GM19193 (cell line): ENCODE results near the gene SNRNP25.

ENCODE experiments used
- POLR2A ChIP-seq: IDR thresholded peaks from 4 replicates; pipeline ENCODE4 v1.6.1; 2011; ENCODE audit not compliant: insufficient read depth, insufficient read length; ENCODE audit errors: extremely low read depth

Gene SNRNP25

DNA sequence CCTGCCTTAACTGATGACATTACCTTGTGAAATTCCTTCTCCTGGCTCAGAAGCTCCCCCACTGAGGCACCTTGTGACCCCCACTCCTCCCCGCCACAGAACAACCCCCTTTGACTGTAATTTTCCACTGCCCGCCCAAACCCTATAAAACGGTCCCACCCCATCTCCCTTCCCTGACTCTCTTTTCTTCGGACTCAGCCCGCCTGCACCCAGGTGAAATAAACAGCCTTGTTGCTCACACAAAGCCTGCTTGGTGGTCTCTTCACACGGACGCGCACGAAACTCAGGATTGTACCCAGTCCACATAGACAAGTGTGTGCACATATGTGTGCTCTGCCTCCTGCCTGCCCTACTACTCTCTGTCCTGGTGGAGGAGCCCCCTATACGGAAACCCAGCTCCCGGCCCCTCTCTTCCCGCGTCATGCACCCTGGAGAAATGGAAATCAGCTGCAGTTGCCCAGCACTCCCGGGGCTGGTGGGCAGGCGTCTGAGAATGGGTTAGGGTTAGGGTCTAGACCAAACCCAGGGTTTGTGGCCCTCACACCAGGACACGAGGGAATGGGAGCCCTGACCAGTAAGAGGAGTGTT lies 21.2 kb downstream of the SNRNP25 start:
- TF ChIP-seq POLR2A, result no peak

DNA sequence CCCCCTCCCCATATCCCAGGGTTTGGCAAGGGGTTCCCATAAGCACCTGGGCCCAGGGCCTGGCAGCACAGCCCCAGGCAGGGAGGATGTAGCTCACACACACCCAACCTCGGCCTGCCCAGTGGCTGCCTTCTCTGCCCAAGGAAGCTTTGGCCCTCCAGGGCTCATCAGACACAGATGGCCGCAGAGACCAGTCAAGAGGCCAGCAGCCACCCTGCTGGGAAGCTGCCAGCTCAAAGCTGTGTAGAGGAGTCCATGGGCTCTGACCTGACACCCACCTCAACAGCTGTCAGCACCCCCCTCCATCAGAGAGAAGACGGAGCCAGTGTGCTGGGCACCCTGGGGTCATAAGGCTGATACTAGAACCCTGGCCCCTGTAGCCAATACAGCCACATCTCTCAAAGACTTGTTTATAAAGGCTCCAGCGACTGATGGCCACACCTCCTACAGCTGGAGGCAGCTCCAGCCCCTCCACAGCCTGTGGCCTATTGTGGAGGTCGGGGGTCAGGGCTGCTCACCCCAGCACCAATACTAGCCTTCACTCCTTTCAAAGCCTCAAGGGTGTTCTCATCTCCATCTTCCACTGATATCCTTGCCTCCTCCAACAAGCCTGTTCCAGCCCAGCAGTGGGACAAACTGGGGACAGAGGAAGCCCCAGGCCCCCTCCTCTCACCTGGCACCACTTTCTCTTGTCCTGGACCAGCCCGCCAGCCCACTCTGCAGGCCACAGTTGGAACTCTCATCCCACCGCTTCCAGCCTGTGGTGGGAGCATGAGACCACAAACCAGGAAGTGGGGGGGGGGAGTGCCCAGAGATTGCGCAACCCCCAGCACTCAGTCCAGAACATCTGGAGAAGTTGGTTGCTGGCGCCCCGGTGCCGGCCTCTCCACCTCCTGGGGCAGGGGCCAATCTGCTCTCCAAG lies 22.2 kb downstream of the SNRNP25 start:
- no peak for TF ChIP-seq POLR2A

- no peak for TF ChIP-seq POLR2A
Observed at GRCh38 chr16:76535-77272, 23.1 kb downstream of the SNRNP25 start.

DNA sequence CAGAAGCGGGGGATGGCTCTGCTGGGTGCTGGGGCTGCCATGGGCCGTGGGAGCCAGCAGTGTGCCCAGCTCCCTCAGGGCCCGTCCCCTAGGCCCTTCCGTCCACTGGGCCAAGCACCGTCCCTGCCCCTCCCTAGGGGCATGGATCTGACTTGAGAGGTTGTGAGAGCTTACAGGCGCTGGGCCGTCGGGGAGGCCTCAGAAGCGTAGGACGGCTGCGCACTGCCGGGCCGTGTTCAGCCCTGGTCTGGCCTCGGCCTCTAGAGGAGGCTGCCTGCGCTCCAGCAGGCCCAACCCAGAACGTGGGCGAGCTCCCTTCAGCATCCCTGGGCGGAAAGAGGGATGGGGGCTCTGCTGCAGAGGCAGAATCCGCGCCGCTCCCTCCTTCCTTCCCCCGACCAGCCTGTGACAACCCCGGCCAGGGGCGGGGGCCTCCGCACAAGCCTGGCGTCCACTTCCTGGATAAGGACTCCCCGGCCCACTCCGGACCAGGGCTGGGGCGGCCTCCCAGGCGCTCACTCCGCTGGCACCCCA lies 23.7 kb downstream of the SNRNP25 start:
- TF ChIP-seq POLR2A, result no peak

- peak; percentile 84 for TF ChIP-seq POLR2A
Observed at GRCh38 chr16:77807-78443, 24.3 kb downstream of the SNRNP25 start, which contains the start of gene MPG. TSS of gene MPG (plus strand) at chr16:78225. CDS start at chr16:78310, 85 bp downstream.

- no peak for TF ChIP-seq POLR2A
Observed at GRCh38 chr16:78444-79150, 25.0 kb downstream of the SNRNP25 start.

DNA sequence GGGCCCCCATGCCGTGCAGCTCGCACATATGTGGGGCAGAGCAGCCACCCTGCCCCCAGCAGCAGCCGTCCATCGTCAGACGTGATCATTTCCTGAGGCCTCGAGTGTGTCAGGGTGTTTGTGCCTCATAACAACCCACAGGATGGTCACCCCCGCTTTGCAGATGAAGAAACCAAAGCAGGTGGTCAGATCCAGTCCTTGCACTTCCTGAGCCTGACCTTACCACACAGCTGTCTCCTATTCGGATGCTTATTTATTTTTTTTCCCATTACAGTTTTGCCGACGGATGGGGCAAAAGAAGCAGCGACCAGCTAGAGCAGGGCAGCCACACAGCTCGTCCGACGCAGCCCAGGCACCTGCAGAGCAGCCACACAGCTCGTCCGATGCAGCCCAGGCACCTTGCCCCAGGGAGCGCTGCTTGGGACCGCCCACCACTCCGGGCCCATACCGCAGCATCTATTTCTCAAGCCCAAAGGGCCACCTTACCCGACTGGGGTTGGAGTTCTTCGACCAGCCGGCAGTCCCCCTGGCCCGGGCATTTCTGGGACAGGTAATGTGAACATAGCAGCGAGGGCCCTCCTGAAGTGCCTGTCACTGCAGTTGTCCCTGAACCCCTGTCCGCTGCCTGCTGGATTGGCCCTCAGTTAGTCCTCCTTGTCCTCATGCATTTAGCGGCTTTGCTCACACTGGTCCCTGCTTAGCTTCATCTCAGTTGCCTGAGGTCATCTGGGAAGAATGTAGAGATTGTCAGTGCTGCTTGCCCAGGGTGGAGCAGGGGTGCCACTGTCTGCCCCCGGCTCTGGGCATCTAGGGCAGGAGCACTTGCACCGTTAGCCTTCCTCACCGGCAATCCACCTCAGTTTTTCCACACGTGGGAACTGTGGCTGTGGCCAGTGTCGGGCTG lies 25.8 kb downstream of the SNRNP25 start:
- TF ChIP-seq POLR2A, result no peak

DNA sequence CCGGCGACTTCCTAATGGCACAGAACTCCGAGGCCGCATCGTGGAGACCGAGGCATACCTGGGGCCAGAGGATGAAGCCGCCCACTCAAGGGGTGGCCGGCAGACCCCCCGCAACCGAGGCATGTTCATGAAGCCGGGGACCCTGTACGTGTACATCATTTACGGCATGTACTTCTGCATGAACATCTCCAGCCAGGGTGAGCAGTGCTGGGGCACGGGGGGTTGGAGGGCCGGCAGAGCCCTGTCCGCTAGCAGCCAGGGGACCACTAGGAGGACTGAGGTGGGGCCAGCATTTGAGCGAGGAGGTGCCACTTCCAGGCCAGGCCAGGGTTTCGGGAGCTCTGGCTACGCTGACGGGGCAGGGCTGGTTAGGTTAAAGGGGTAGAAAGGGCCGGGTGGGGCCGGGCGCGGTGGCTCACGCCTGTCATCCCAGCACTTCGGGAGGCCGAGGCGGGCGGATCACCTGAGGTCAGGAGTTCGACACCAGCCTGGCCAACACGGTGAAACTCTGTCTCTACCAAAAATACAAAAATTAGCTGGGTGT lies 29.5 kb downstream of the SNRNP25 start:
- peak; percentile 13 for TF ChIP-seq POLR2A

- TF ChIP-seq POLR2A, result no peak
Observed at GRCh38 chr16:83781-84615, 30.4 kb downstream of the SNRNP25 start.

DNA sequence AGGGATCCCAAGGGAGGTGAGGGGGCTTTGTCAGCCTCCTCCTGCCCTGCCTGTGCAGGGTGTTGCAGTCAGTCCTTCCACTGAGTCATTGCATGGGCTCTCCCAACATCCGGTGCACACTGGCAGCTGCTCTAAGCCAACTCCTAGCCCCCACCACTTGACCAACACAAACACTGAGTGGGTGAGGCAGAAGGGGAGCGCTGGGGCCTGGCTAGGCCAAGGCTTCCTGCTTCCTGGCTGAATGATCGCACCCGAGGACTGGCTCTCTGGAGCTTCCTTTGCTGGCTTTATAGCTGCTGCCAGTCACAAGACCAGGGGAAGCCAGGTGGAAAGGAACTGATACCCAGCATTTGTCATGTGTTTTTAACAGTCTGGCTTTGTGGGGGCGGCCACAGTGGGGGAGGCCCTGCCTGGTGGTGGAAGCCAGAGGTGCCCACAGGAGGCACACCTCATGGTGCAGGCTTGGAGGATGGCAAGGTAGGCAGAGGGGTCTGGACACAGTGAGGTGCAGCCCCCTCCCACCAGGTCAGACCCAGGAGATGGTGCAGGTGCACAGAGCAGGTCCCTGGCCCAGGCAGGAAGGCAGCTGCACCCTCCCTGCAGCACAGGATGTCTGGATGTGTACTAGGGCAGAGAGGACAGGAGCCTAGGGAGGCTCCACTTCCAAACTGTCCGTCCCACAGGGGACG lies 31.2 kb downstream of the SNRNP25 start:
- TF ChIP-seq POLR2A, result peak; percentile 15

DNA sequence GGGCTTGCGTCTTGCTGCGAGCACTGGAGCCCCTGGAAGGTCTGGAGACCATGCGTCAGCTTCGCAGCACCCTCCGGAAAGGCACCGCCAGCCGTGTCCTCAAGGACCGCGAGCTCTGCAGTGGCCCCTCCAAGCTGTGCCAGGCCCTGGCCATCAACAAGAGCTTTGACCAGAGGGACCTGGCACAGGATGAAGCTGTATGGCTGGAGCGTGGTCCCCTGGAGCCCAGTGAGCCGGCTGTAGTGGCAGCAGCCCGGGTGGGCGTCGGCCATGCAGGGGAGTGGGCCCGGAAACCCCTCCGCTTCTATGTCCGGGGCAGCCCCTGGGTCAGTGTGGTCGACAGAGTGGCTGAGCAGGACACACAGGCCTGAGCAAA lies 31.8 kb downstream of the SNRNP25 start:
- TF ChIP-seq POLR2A, result no peak
